Keratinocyte (primary cell): ENCODE data around the gene CTCFL. TPM values are rescaled to one million over a fixed set of nuclear protein-coding genes. Genes with fewer than 3 reads are reported as not detected.

Experiments
- DNase-seq: peaks from one replicate; pipeline ENCODE4 v3.0.0-alpha.2; 2011; ENCODE audit warnings: low read depth, missing footprints, low spot score
- FAIRE-seq: peaks from 2 replicates; lab custom pipeline; 2011; peaks lifted over from hg19 to GRCh38; lab: Jason Lieb, UNC
- H2AFZ ChIP-seq: 2 replicates; pipeline ENCODE4 v1.6.0; 2012; ENCODE audit warnings: low read length, control low read depth, inconsistent platforms; ENCODE audit not compliant: control insufficient read depth
- H3K27ac ChIP-seq: 2 replicates; pipeline ENCODE4 v1.5.1; 2011; ENCODE audit warnings: low read length; ENCODE audit not compliant: control insufficient read depth, insufficient read depth
- H3K27me3 ChIP-seq: 3 replicates; pipeline ENCODE4 v1.6.0; 2011; ENCODE audit warnings: low read length; ENCODE audit not compliant: control insufficient read depth, insufficient read depth; ENCODE audit errors: extremely low read depth
- H3K36me3 ChIP-seq, 2 experiments: 2 replicates in 1 of 2; 3 replicates in 1 of 2; pipeline ENCODE4 v1.5.1; 2011; ENCODE audit warnings: low read length in 2 of 2, mild to moderate bottlenecking in 1 of 2; ENCODE audit not compliant: control insufficient read depth in 2 of 2, insufficient read depth in 2 of 2; ENCODE audit errors: extremely low read depth in 1 of 2
- H3K4me1 ChIP-seq: 3 replicates; pipeline ENCODE4 v1.5.1; 2011; ENCODE audit warnings: low read length; ENCODE audit not compliant: control insufficient read depth, insufficient read depth; ENCODE audit errors: extremely low read depth
- H3K4me2 ChIP-seq: 3 replicates; pipeline ENCODE4 v1.6.0; 2011; ENCODE audit warnings: low read depth, low read length; ENCODE audit not compliant: control insufficient read depth, insufficient read depth; ENCODE audit errors: extremely low read depth
- H3K4me3 ChIP-seq, 3 experiments: fragments of 200-600 bp in 1 of 3; sonication (generic) in 1 of 3; 2 replicates in 2 of 3; 3 replicates in 1 of 3; pipeline ENCODE4 v1.5.1; 2011 to 2016; ENCODE audit warnings: low read length in 3 of 3, mild to moderate bottlenecking in 3 of 3, control low read depth in 2 of 3, inconsistent platforms in 1 of 3, low read depth in 1 of 3, mixed read lengths in 1 of 3, mixed run types in 1 of 3, moderate library complexity in 1 of 3; ENCODE audit not compliant: control insufficient read depth in 2 of 3, insufficient read depth in 2 of 3; ENCODE audit errors: extremely low read depth in 1 of 3
- H3K79me2 ChIP-seq: 2 replicates; pipeline ENCODE4 v1.6.0; 2012; ENCODE audit warnings: low read length; ENCODE audit not compliant: control insufficient read depth, insufficient read depth
- H3K9ac ChIP-seq: 3 replicates; pipeline ENCODE4 v1.6.0; 2011; ENCODE audit warnings: low read length; ENCODE audit not compliant: control insufficient read depth, insufficient read depth; ENCODE audit errors: extremely low read depth
- H3K9me1 ChIP-seq: 3 replicates; pipeline ENCODE4 v1.6.0; 2011; ENCODE audit warnings: low read length; ENCODE audit not compliant: control insufficient read depth, insufficient read depth; ENCODE audit errors: extremely low read depth
- H3K9me3 ChIP-seq: 2 replicates; pipeline ENCODE4 v1.5.1; 2012; ENCODE audit warnings: low read depth, low read length; ENCODE audit not compliant: control insufficient read depth
- H4K20me1 ChIP-seq: 3 replicates; pipeline ENCODE4 v1.6.0; 2011; ENCODE audit warnings: low read length; ENCODE audit not compliant: control insufficient read depth, insufficient read depth; ENCODE audit errors: extremely low read depth
- CTCF ChIP-seq, 3 experiments: IDR thresholded peaks in 1 of 3; conservative IDR thresholded peaks in 1 of 3; optimal IDR thresholded peaks in 1 of 3; 2 replicates in 2 of 3; 3 replicates in 1 of 3; pipeline versions ENCODE3 to v1.5.1; 2011; ENCODE audit warnings: low read length in 3 of 3, mild to moderate bottlenecking in 3 of 3, moderate library complexity in 2 of 3, control low read depth in 1 of 3, inconsistent platforms in 1 of 3; ENCODE audit not compliant: insufficient read depth in 2 of 3; ENCODE audit errors: extremely low read depth in 1 of 3
- EZH2 ChIP-seq: IDR thresholded peaks from one replicate; pipeline ENCODE4 v1.6.1; 2012; ENCODE audit warnings: inconsistent platforms, mild to moderate bottlenecking, low read length, moderate library complexity
- dilution Hi-C: fragments of 300-500 bp; cut with MboI; formaldehyde crosslinking; loops from one replicate; pipeline ENCODE4 v1.7.0; 2020; ENCODE audit warnings: low sequenced_read_pairs; ENCODE audit not compliant: extremely low pct_ligation_motif_present
- polyA plus RNA-seq, 5 experiments: library from polyadenylated mRNA; depleted of rRNA in 3 of 5; stranded (reverse) in 3 of 5; stranded (forward) in 1 of 5; unstranded in 1 of 5; fragments of >200 nt; gene quantifications; 1 replicate in 1 of 5; 2 replicates in 3 of 5; 3 replicates in 1 of 5; pipeline versions ENCODE4 v1.2.1 to v1.2.3, GENCODE V29; 2011 to 2012; ENCODE audit warnings: missing spikeins in 2 of 5, low read depth in 1 of 5, low replicate concordance in 1 of 5

CTCFL gene
- polyA plus RNA-seq, 1 donor (not counting 4 experiments of a cell fraction or from before 2014, with no cell fraction given): not detected

DNA sequence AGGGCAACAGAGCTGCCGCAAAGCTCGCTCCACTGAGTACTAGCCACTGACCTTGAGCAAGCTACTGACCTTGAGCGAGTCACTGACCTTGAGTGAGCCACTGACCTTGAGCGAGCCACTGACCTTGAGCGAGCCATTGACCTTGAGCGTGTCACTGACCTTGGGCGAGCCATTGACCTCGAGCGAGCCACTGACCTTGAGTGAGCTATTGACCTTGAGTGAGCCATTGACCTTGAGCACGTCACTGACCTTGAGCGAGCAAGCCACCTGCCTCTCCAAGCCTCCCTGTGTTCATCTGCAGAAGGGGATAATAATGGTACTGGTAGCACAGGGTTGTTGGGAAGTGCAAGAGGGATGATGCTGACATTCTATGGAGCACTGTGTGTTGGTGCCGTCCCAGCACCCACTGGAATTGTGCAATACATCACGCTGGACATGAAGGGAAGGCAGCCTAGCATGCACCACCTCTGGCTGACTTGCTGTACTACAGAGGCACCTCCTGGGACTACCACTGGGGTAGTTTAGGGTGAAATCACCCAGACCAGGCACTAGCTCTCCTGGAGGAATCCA, 60.2 kb downstream of the CTCFL start:
- dilution Hi-C loops: no loop called here
- peak; percentile 38 to 59 (median 42) for TF ChIP-seq CTCF (optimal IDR thresholded peaks at IDR 0.05 in 1 of 3, IDR thresholded peaks at IDR 0.05 in 1 of 3, conservative IDR thresholded peaks at IDR 0.05 in 1 of 3; ENCODE audit: extremely low read depth in 1 of 3, insufficient read depth in 2 of 3, low read length in 3 of 3)
- no peak for TF ChIP-seq EZH2
- no peaks in the 10 kb centered on the region for H3K36me3 ChIP-seq
- peaks cover 37% of the 10 kb centered on the region for H3K27me3 ChIP-seq
- no peaks in the 10 kb centered on the region for H3K4me1 ChIP-seq
- no peaks in the 10 kb centered on the region for H3K79me2 ChIP-seq
- FAIRE-seq (no peak), DNase-seq (no peak)
- no peak overlapping the region for H2AFZ ChIP-seq
- no peaks in the 10 kb centered on the region for H4K20me1 ChIP-seq
- H3K9me3 ChIP-seq: no peaks in the 10 kb centered on the region
- H3K9ac ChIP-seq: no peak overlapping the region
- no peak overlapping the region for H3K4me3 ChIP-seq
- H3K4me2 ChIP-seq: no peak overlapping the region
- H3K27ac ChIP-seq: no peak overlapping the region
- no peaks in the 10 kb centered on the region for H3K9me1 ChIP-seq

GRCh38 chr20:57462781-57463180, 62.2 kb downstream of the CTCFL start:
- no peak for FAIRE-seq
- Histone ChIP-seq H3K4me3 (no peak overlapping the region), H2AFZ (no peak overlapping the region), H3K9me3 (peaks cover 3% of the 10 kb centered on the region), H3K27ac (no peak overlapping the region), H3K9me1 (no peaks in the 10 kb centered on the region), H4K20me1 (no peaks in the 10 kb centered on the region), H3K79me2 (no peaks in the 10 kb centered on the region), H3K9ac (no peak overlapping the region), H3K27me3 (peaks cover 31% of the 10 kb centered on the region), H3K4me1 (no peaks in the 10 kb centered on the region), H3K4me2 (no peak overlapping the region), H3K36me3 (no peaks in the 10 kb centered on the region)
- dilution Hi-C loops: no loop called here
- TF ChIP-seq CTCF (optimal IDR thresholded peaks at IDR 0.05 in 1 of 3, IDR thresholded peaks at IDR 0.05 in 1 of 3, conservative IDR thresholded peaks at IDR 0.05 in 1 of 3; ENCODE audit: extremely low read depth in 1 of 3, insufficient read depth in 2 of 3, low read length in 3 of 3) (no peak), EZH2 (no peak)
- no peak for DNase-seq
